Erythroblast (primary cell): ENCODE results near the gene EFNA4.

Experiments
- GATA1 ChIP-seq: IDR thresholded peaks from 2 replicates; pipeline ENCODE4 v1.6.1; 2011; ENCODE audit warnings: low read depth, mild to moderate bottlenecking, control low read depth, low read length, moderate library complexity
- POLR2A ChIP-seq: IDR thresholded peaks from 2 replicates; pipeline ENCODE4 v1.6.1; 2011; ENCODE audit warnings: mild to moderate bottlenecking, low read length

- TF ChIP-seq POLR2A (no peak), GATA1 (no peak)
Observed at GRCh38 chr1:155094622-155094948, 31.0 kb downstream of the EFNA4 start.
